ENCODE results near the gene KIAA1614. TPM values are rescaled to one million over a fixed set of nuclear protein-coding genes. Genes with fewer than 3 reads are reported as not detected.

KIAA1614 gene
- total and polyA plus RNA-seq, 7 experiments from 2014 or later, result 0.03 to 0.31 (median 0.14) TPM; not detected in 1

DNA sequence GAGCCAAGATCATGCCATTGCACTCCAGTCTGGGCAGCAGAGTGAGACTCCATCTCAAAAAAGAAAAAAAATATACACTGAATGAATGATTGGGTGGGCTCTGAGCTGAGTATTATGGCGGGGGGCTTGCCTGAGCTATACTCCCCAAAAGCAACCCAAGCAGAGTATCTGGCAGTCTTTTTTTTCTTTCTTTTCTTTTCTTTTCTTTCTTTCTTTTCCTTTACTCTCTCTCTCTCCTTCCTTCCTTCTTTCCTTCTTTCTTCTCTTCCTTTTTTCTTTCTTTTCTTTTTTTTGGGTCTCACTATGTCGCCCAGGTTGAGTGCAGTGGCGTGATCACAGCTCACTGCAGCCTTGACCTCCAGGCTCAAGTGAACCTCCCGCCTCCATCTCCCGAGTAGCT, 27.7 kb downstream of the KIAA1614 start:
- Histone ChIP-seq H3K4me3 (ENCODE audit: low read length) (no peak overlapping the region), H3K27me3 (ENCODE audit: control insufficient read depth in 2 of 2, insufficient read depth in 2 of 2, low read length in 2 of 2) (no peaks in the 10 kb centered on the region), H3K9me3 (ENCODE audit: control insufficient read depth in 2 of 3, low read length in 3 of 3) (peaks cover 0 to 3% (median 0%) of the 10 kb centered on the region in 3 experiments), H3K4me1 (ENCODE audit: control insufficient read depth in 2 of 2, insufficient read depth in 2 of 2, low read length in 2 of 2) (no peaks in the 10 kb centered on the region), H3K36me3 (ENCODE audit: control insufficient read depth in 2 of 3, insufficient read depth in 3 of 3, low read length in 3 of 3) (no peaks in the 10 kb centered on the region), H3K27ac (ENCODE audit: low read depth, low read length) (no peak overlapping the region)
- peaks cover 0 to 2% (median 0%) of the 10 kb centered on the region in 5 donors for H3K36me3 Mint-ChIP-seq
- H3K4me3 Mint-ChIP-seq, result no peak overlapping the region
- intact Hi-C loops (cut with micrococcal nuclease), result no loop called here
- ChIA-PET POLR2A (no interaction called here), CTCF (no interaction called here)
- H3K27ac Mint-ChIP-seq, result no peak overlapping the region
- ATAC-seq (no peak), DNase-seq (no peak)
- H3K4me1 Mint-ChIP-seq, result peaks cover 0 to 3% (median 0%) of the 10 kb centered on the region in 7 donors
- no peaks in the 10 kb centered on the region for H3K9me3 Mint-ChIP-seq
- peaks cover 0 to 5% (median 0%) of the 10 kb centered on the region in 5 donors for H3K27me3 Mint-ChIP-seq

DNA sequence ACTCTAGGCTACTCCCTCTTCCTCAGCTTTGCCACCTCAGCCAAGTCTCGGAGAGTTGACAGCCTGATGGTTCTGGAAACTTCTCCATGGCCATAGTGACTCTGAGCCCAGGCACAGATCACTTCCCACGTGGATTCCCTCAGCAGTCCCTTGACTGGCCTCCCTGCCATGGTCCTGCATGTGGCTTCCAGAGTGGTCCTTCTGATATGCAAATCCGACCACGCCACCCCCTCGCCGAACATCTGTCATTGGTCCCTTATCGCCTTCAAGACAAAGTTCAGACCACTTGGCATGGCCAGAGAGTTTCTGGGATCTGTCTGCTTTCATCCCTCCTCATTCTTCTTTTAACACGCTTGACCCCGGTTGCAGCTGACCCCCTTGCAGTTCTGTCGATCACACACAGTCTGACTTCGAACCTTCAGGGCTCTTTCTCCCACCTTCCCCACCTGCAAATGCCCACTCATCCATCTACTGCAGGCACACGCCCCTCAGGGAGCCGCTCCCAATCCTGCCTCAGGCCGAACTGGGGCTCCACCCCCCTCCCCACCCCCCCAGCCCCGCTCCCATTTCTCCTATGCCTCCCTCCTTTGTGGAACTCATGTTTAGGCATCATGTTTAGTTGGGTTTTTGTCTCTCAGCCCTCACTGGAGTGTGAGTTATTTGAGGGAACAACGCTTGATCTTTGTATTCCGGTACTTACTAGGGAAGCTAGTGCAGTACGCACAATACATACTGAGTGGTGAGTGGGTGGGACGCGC, 29.0 kb downstream of the KIAA1614 start:
- H3K4me3 Mint-ChIP-seq, result no peak overlapping the region
- ATAC-seq (no peak), DNase-seq (no peak)
- Histone ChIP-seq H3K9me3 (ENCODE audit: control insufficient read depth in 2 of 3, low read length in 3 of 3) (peaks cover 0 to 12% (median 0%) of the 10 kb centered on the region in 3 experiments), H3K4me3 (ENCODE audit: low read length) (no peak overlapping the region), H3K27me3 (ENCODE audit: control insufficient read depth in 2 of 2, insufficient read depth in 2 of 2, low read length in 2 of 2) (no peaks in the 10 kb centered on the region), H3K36me3 (ENCODE audit: control insufficient read depth in 2 of 3, insufficient read depth in 3 of 3, low read length in 3 of 3) (no peaks in the 10 kb centered on the region), H3K4me1 (ENCODE audit: control insufficient read depth in 2 of 2, insufficient read depth in 2 of 2, low read length in 2 of 2) (no peaks in the 10 kb centered on the region), H3K27ac (ENCODE audit: low read depth, low read length) (no peak overlapping the region)
- intact Hi-C loops (cut with micrococcal nuclease), result no loop called here
- peaks cover 2 to 9% (median 5%) of the 10 kb centered on the region in 5 donors for H3K36me3 Mint-ChIP-seq
- H3K27me3 Mint-ChIP-seq, result peaks cover 0 to 5% (median 0%) of the 10 kb centered on the region in 5 donors
- CTCF ChIA-PET, result no interaction called here
- POLR2A ChIA-PET, result no interaction called here
- H3K27ac Mint-ChIP-seq, result no peak overlapping the region
- peaks cover 0 to 8% (median 2%) of the 10 kb centered on the region in 7 donors for H3K4me1 Mint-ChIP-seq
- H3K9me3 Mint-ChIP-seq, result peaks cover 0 to 12% (median 5%) of the 10 kb centered on the region in 11 donors

DNA sequence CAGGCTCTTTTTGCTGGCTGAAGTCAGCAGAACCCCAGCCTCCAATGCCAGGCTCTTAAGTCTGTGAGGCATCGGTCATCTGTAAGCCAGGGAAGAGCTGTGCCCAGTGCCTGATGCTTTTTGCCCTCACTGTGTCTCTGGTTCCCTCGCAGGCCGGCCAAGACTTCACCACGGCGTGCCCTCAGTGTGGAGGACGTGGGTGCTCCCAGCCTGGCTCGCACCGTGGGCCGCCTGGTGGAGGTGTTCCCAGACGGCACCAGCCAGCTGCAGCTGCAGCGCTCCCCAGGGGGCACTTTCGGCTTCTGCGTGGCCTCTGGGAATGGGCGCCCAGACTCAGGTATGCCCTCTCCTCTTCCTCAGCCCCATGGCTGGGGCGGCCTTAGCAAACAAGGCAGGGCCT, 32.5 kb downstream of the KIAA1614 start:
- intact Hi-C loops (cut with micrococcal nuclease), result no loop called here
- ChIA-PET POLR2A (no interaction called here), CTCF (no interaction called here)
- H3K4me1 ChIP-seq (ENCODE audit: control insufficient read depth in 2 of 2, insufficient read depth in 2 of 2, low read length in 2 of 2), result no peaks in the 10 kb centered on the region
- DNase-seq (no peak), ATAC-seq (no peak)
- H3K27ac ChIP-seq (ENCODE audit: low read depth, low read length), result no peak overlapping the region
- Mint-ChIP-seq H3K27me3 (peaks cover 0 to 6% (median 0%) of the 10 kb centered on the region in 5 donors), H3K4me1 (peaks cover 0 to 8% (median 1%) of the 10 kb centered on the region in 7 donors), H3K27ac (no peak overlapping the region), H3K9me3 (peaks cover 0 to 35% (median 16%) of the 10 kb centered on the region in 11 donors), H3K4me3 (no peak overlapping the region), H3K36me3 (peaks cover 16 to 34% (median 28%) of the 10 kb centered on the region in 5 donors)
- H3K27me3 ChIP-seq (ENCODE audit: control insufficient read depth in 2 of 2, insufficient read depth in 2 of 2, low read length in 2 of 2), result no peaks in the 10 kb centered on the region
- H3K9me3 ChIP-seq (ENCODE audit: control insufficient read depth in 2 of 3, low read length in 3 of 3), result peaks cover 0 to 29% (median 3%) of the 10 kb centered on the region in 3 experiments
- no peaks in the 10 kb centered on the region for H3K36me3 ChIP-seq (ENCODE audit: control insufficient read depth in 2 of 3, insufficient read depth in 3 of 3, low read length in 3 of 3)
- H3K4me3 ChIP-seq (ENCODE audit: low read length), result no peak overlapping the region

GRCh38 chr1:180945551-180945950, 32.9 kb downstream of the KIAA1614 start:
- POLR2A ChIA-PET, result no interaction called here
- Mint-ChIP-seq H3K36me3 (peaks cover 16 to 35% (median 28%) of the 10 kb centered on the region in 5 donors), H3K4me3 (no peak overlapping the region), H3K27me3 (peaks cover 0 to 6% (median 0%) of the 10 kb centered on the region in 5 donors), H3K4me1 (peaks cover 0 to 8% (median 1%) of the 10 kb centered on the region in 7 donors), H3K9me3 (peaks cover 0 to 35% (median 16%) of the 10 kb centered on the region in 11 donors), H3K27ac (no peak overlapping the region)
- no peak overlapping the region for H3K4me3 ChIP-seq (ENCODE audit: low read length)
- CTCF ChIA-PET, result no interaction called here
- H3K36me3 ChIP-seq (ENCODE audit: control insufficient read depth in 2 of 3, insufficient read depth in 3 of 3, low read length in 3 of 3), result no peaks in the 10 kb centered on the region
- intact Hi-C loops (cut with micrococcal nuclease), result no loop called here
- no peak overlapping the region for H3K27ac ChIP-seq (ENCODE audit: low read depth, low read length)
- peaks cover 0 to 29% (median 3%) of the 10 kb centered on the region in 3 experiments for H3K9me3 ChIP-seq (ENCODE audit: control insufficient read depth in 2 of 3, low read length in 3 of 3)
- H3K4me1 ChIP-seq (ENCODE audit: control insufficient read depth in 2 of 2, insufficient read depth in 2 of 2, low read length in 2 of 2), result no peaks in the 10 kb centered on the region
- no peak for ATAC-seq
- DNase-seq, result no peak
- no peaks in the 10 kb centered on the region for H3K27me3 ChIP-seq (ENCODE audit: control insufficient read depth in 2 of 2, insufficient read depth in 2 of 2, low read length in 2 of 2)

DNA sequence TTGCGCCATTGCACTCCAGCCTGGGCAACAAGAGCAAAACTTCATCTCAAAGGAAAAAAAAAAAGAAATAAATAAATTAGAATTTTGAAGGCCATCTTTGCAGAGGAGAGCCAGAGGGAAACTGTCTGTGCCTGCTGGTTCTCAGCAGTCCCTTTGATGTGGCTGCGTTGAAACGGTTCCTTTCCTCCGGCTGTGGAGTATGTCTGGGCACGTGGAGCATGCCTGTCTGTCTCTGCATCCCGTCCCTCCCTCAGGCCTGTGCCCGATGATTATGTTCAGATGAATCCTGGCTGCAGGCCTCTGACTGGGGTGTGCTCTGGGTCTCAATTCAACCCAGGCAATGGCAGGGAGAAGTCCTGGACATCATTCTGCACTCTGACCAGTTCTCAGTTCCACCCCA, 33.4 kb downstream of the KIAA1614 start:
- no peak for ATAC-seq
- no peaks in the 10 kb centered on the region for H3K27me3 ChIP-seq (ENCODE audit: control insufficient read depth in 2 of 2, insufficient read depth in 2 of 2, low read length in 2 of 2)
- ChIA-PET POLR2A (no interaction called here), CTCF (no interaction called here)
- no peaks in the 10 kb centered on the region for H3K36me3 ChIP-seq (ENCODE audit: control insufficient read depth in 2 of 3, insufficient read depth in 3 of 3, low read length in 3 of 3)
- Mint-ChIP-seq H3K4me3 (no peak overlapping the region), H3K36me3 (peaks cover 16 to 35% (median 29%) of the 10 kb centered on the region in 5 donors), H3K4me1 (peaks cover 0 to 8% (median 1%) of the 10 kb centered on the region in 7 donors), H3K27ac (no peak overlapping the region), H3K9me3 (peaks cover 0 to 35% (median 16%) of the 10 kb centered on the region in 11 donors), H3K27me3 (peaks cover 0 to 6% (median 0%) of the 10 kb centered on the region in 5 donors)
- H3K9me3 ChIP-seq (ENCODE audit: control insufficient read depth in 2 of 3, low read length in 3 of 3), result peaks cover 0 to 29% (median 3%) of the 10 kb centered on the region in 3 experiments
- no peak overlapping the region for H3K27ac ChIP-seq (ENCODE audit: low read depth, low read length)
- no peak overlapping the region for H3K4me3 ChIP-seq (ENCODE audit: low read length)
- no peak for DNase-seq
- H3K4me1 ChIP-seq (ENCODE audit: control insufficient read depth in 2 of 2, insufficient read depth in 2 of 2, low read length in 2 of 2), result no peaks in the 10 kb centered on the region
- intact Hi-C loops (cut with micrococcal nuclease), result no loop called here

DNA sequence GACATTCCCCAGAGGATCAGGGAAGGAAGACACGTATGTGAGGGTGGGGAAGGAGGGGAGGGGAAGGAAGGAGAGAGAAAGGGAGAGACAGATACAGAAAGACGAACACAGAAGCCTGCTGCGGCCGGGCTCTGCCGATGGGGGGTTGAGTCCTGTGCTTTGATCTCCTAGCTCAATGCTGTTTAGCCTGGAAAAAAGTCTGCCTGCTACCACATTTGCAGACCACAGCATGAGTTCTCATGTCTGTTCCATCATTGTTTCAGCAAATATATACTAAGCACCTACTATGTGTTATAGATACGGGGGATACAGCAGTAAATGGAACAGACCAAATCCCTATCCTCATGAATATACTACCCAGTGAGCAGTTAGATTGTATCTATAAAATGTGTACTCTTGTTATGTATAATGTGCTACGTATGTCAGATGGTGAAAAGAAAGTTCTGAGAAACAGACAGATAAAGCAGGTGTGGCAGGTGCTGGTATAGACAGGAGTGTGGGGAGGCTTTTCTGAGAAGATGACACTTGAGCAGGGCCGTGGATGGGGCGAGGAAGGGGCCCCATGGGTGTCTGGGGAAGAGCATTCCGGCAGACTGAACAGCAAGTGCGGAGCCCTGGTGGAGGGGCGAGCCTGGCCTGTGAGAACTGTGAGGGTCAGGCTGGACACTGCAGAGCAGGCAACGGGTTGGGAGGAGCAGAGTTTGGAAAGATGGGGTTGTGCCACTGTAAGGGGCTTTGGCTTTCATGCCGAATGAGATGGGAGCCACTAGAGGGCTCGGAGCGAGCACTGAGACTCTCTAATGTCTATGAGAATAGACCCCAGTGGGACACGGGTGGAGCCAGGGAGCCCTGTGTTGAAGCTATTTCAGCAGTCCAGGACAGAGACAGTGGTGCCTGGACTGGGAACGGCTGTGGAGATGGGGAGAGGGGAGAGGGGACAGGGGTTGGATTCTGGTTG, 34.1 kb downstream of the KIAA1614 start:
- no peak for DNase-seq
- H3K27ac Mint-ChIP-seq, result no peak overlapping the region
- intact Hi-C loops (cut with micrococcal nuclease), result no loop called here
- Histone ChIP-seq H3K36me3 (ENCODE audit: control insufficient read depth in 2 of 3, insufficient read depth in 3 of 3, low read length in 3 of 3) (no peaks in the 10 kb centered on the region), H3K9me3 (ENCODE audit: control insufficient read depth in 2 of 3, low read length in 3 of 3) (peaks cover 0 to 29% (median 3%) of the 10 kb centered on the region in 3 experiments), H3K27ac (ENCODE audit: low read depth, low read length) (no peak overlapping the region), H3K27me3 (ENCODE audit: control insufficient read depth in 2 of 2, insufficient read depth in 2 of 2, low read length in 2 of 2) (no peaks in the 10 kb centered on the region), H3K4me3 (ENCODE audit: low read length) (no peak overlapping the region), H3K4me1 (ENCODE audit: control insufficient read depth in 2 of 2, insufficient read depth in 2 of 2, low read length in 2 of 2) (no peaks in the 10 kb centered on the region)
- H3K9me3 Mint-ChIP-seq, result peaks cover 0 to 35% (median 16%) of the 10 kb centered on the region in 11 donors
- H3K36me3 Mint-ChIP-seq, result peaks cover 16 to 35% (median 29%) of the 10 kb centered on the region in 5 donors
- H3K4me1 Mint-ChIP-seq, result peaks cover 0 to 8% (median 1%) of the 10 kb centered on the region in 7 donors
- peak overlapping the region in 2 of 10 donors; percentile 6 for H3K4me3 Mint-ChIP-seq
- H3K27me3 Mint-ChIP-seq, result peaks cover 0 to 6% (median 0%) of the 10 kb centered on the region in 5 donors
- ChIA-PET CTCF (no interaction called here), POLR2A (no interaction called here)
- ATAC-seq, result no peak

Measured in naive thymus-derived CD4-positive, alpha-beta T cell (primary cell).